Cardiac fibroblast (primary cell): ENCODE measurements around the gene MTX3.

ENCODE experiments used
- DNase-seq, 2 donors: peaks; one replicate each; pipeline versions ENCODE4 v3.0.0 to v3.0.0-alpha.2; 2010; ENCODE audit warnings: low read depth in 2 of 2
- H3K4me3 ChIP-seq, 2 donors: replicated peaks in 1 of 2; 1 replicate in 1 of 2; 2 replicates in 1 of 2; pipeline ENCODE4 v1.5.1; 2011; ENCODE audit warnings: low read depth in 2 of 2, low read length in 2 of 2, mild to moderate bottlenecking in 2 of 2, moderate library complexity in 1 of 2
- CTCF ChIP-seq: IDR thresholded peaks from one replicate; pipeline ENCODE4 v1.5.1; 2011; ENCODE audit warnings: low read depth, mild to moderate bottlenecking, low read length, inconsistent platforms

MTX3 gene

GRCh38 chr5:80002677-80003076, 11.6 kb upstream of the MTX3 start:
- no peak for TF ChIP-seq CTCF
- H3K4me3 ChIP-seq, result no peak overlapping the region
- DNase-seq, result no peak

- H3K4me3 ChIP-seq, result no peak overlapping the region
- TF ChIP-seq CTCF, result no peak
- DNase-seq, result no peak
These were observed 8.7 kb upstream of the MTX3 start for GRCh38 chr5:79999722-80000121.

- no peak overlapping the region for H3K4me3 ChIP-seq
- DNase-seq, result peak in 1 of 2 donors; percentile 13
- no peak for TF ChIP-seq CTCF
These were observed 2.0 kb upstream of the MTX3 start for GRCh38 chr5:79992891-79993657.

GRCh38 chr5:79990205-79990597, 861 bp downstream of the MTX3 start:
- TF ChIP-seq CTCF, result no peak
- H3K4me3 ChIP-seq, result peak overlapping the region; percentile 86 to 96
- peak in 1 of 2 donors; percentile 40 for DNase-seq

DNA sequence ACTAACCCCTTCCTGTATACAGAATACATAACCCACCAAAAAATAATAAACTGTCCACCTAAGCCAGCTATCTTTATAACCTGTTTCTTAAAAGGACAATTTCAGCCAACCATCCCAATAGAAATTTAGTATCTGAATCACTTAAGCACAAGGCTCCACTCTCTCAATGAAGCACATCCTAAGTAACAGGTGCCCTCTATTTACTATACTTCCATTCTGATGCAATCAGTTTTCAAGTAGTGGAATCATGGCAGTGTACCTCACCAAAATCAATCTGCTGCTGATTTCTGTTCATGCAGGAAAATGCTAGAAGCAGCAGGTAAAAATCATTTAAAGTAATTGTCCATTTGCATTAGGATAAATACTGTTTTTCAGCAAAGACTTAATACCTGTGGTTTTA, 4.8 kb downstream of the MTX3 start:
- TF ChIP-seq CTCF, result no peak
- no peak for DNase-seq

DNA sequence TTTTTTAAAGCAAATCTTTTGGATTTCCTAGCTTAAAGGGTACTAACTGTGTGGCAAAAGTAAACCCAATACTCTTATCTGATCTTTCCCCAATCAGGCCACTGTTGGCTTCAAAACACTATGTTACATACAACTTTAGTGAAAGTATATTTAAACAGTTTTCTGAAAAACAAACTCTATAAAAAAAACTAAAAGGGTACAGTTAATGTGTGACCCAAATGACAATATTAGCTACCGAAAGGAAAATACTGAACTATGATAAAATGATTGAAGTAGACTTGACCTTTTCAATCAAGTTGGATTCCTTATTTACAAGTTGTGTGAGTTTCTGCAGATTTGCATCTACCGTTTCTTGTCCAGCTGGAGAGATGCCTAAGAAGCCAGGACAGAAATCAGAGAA, 5.8 kb downstream of the MTX3 start:
- no peak overlapping the region for H3K4me3 ChIP-seq
- TF ChIP-seq CTCF, result no peak
- no peak for DNase-seq

More for the DNA sequence above, 4.8 kb downstream of the MTX3 start:
- no peak overlapping the region for H3K4me3 ChIP-seq

- H3K4me3 ChIP-seq, result no peak overlapping the region
- no peak for DNase-seq
- TF ChIP-seq CTCF, result no peak
These were observed 6.7 kb downstream of the MTX3 start for GRCh38 chr5:79984363-79984762.
